ENCODE data around the gene PIANP.

Gene PIANP

DNA sequence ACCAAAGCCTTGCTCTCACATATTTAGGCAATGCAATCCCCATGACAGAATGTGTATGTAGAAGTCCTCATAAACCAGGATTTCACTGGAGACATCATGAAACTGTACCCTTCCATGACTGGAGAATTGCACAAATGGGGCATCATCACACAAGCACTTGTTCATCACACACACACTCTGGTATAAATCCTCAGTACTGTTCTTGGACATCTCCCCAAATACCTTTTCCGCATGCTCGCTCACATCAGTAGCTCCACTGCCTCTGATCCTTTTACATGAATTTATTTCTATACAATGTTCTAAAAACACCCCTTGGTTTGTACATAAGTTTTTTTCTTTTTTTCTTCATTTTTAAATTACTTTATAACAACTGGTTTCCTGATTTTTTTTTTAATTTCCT lies 34.4 kb downstream of the PIANP start:
- Histone ChIP-seq H3K36me3 (ENCODE audit: control insufficient read depth, insufficient read depth, low read length) (peaks cover 52% of the 10 kb centered on the region), H3K9me3 (ENCODE audit: control insufficient read depth, low read length) (no peaks in the 10 kb centered on the region), H3K4me3 (ENCODE audit: extremely low read depth, insufficient read depth, low read length, poor library complexity, severe bottlenecking) (no peak overlapping the region), H3K27ac (ENCODE audit: low read depth, low read length, severe bottlenecking) (no peak overlapping the region), H3K4me1 (ENCODE audit: control insufficient read depth, insufficient read depth, low read length, poor library complexity, severe bottlenecking) (peaks cover 6% of the 10 kb centered on the region)
- WGBS, 2 experiments (ENCODE audit: insufficient coverage in 2 of 2), result 100% methylated on average over 2 of the region's 2 CpGs

GRCh38 chr12:6664902-6665301 lies 35.7 kb downstream of the PIANP start:
- Histone ChIP-seq H3K9me3 (ENCODE audit: control insufficient read depth, low read length) (no peaks in the 10 kb centered on the region), H3K4me1 (ENCODE audit: control insufficient read depth, insufficient read depth, low read length, poor library complexity, severe bottlenecking) (peaks cover 6% of the 10 kb centered on the region), H3K27ac (ENCODE audit: low read depth, low read length, severe bottlenecking) (no peak overlapping the region), H3K36me3 (ENCODE audit: control insufficient read depth, insufficient read depth, low read length) (peaks cover 39% of the 10 kb centered on the region), H3K4me3 (ENCODE audit: extremely low read depth, insufficient read depth, low read length, poor library complexity, severe bottlenecking) (no peak overlapping the region)
- WGBS, 2 experiments (ENCODE audit: insufficient coverage in 2 of 2), result 100% methylated on average over 1 of the region's 2 CpGs

GRCh38 chr12:6662906-6663742 lies 37.5 kb downstream of the PIANP start, which contains the start of gene ING4:
Gene ING4, minus strand, starts transcription at chr12:6663119. Its CDS starts 18 bp downstream, at chr12:6663101.
- 0% methylated on average over 26 to 33 of the region's 37 CpGs for WGBS, 2 experiments (ENCODE audit: insufficient coverage in 2 of 2)

DNA sequence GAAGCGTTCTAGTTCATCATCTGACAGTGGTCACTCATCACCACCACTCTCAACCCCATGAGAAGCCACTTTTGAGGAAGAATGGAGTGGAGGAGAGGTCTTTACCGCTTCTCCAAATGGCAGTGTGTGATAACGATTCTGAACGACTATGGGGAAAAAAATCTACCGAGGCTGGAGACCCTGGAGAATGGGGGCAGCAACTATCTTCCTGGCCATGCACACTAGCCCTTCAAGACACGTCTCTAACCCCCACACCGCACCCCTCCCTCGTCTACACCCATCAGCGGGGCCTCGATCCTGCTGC lies 38.1 kb downstream of the PIANP start:
- H3K9me3 ChIP-seq (ENCODE audit: control insufficient read depth, low read length), result no peaks in the 10 kb centered on the region
- 0% methylated on average over 4 to 9 of the region's 10 CpGs for WGBS, 2 experiments (ENCODE audit: insufficient coverage in 2 of 2)
- H3K4me3 ChIP-seq (ENCODE audit: extremely low read depth, insufficient read depth, low read length, poor library complexity, severe bottlenecking), result peak overlapping the region; percentile 92
- peaks cover 26% of the 10 kb centered on the region for H3K36me3 ChIP-seq (ENCODE audit: control insufficient read depth, insufficient read depth, low read length)
- H3K27ac ChIP-seq (ENCODE audit: low read depth, low read length, severe bottlenecking), result peak overlapping the region; percentile 94
- H3K4me1 ChIP-seq (ENCODE audit: control insufficient read depth, insufficient read depth, low read length, poor library complexity, severe bottlenecking), result peaks cover 6% of the 10 kb centered on the region

More at GRCh38 chr12:6662906-6663742, 37.5 kb downstream of the PIANP start, which contains the start of gene ING4:
- Histone ChIP-seq H3K4me1 (ENCODE audit: control insufficient read depth, insufficient read depth, low read length, poor library complexity, severe bottlenecking) (peaks cover 6% of the 10 kb centered on the region), H3K27ac (ENCODE audit: low read depth, low read length, severe bottlenecking) (peak within 1 kb of the TSS; percentile 94), H3K9me3 (ENCODE audit: control insufficient read depth, low read length) (no peaks in the 10 kb centered on the region), H3K36me3 (ENCODE audit: control insufficient read depth, insufficient read depth, low read length) (peaks cover 31% of the 10 kb centered on the region), H3K4me3 (ENCODE audit: extremely low read depth, insufficient read depth, low read length, poor library complexity, severe bottlenecking) (peak within 1 kb of the TSS; percentile 92)

GRCh38 chr12:6653987-6654386 lies 46.6 kb downstream of the PIANP start:
- Histone ChIP-seq H3K36me3 (ENCODE audit: control insufficient read depth, insufficient read depth, low read length) (peaks cover 73% of the 10 kb centered on the region), H3K27ac (ENCODE audit: low read depth, low read length, severe bottlenecking) (no peak overlapping the region), H3K4me3 (ENCODE audit: extremely low read depth, insufficient read depth, low read length, poor library complexity, severe bottlenecking) (no peak overlapping the region), H3K9me3 (ENCODE audit: control insufficient read depth, low read length) (no peaks in the 10 kb centered on the region), H3K4me1 (ENCODE audit: control insufficient read depth, insufficient read depth, low read length, poor library complexity, severe bottlenecking) (no peaks in the 10 kb centered on the region)
- WGBS, 2 experiments (ENCODE audit: insufficient coverage in 2 of 2), result 88 to 89% methylated on average over 4 to 5 of the region's 5 CpGs

DNA sequence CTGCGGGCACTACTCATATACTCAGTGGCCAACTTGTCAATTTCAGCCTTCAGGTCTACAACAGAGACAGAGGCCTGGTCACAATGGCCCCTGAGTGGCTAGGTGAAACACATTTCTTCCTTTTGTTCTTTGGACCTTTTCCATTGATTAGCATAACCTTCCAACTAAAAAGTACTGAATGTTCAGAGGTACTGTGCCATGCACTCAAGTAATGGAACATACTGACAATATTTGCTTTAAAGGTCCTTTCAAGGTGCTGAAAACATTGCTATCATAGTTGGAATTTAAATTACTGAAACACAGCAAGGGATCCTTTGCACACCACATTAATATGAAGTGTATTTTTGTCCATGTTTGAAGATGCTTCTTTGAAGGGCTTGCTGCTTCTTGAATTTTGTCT lies 47.3 kb downstream of the PIANP start:
- no peaks in the 10 kb centered on the region for H3K9me3 ChIP-seq (ENCODE audit: control insufficient read depth, low read length)
- H3K4me3 ChIP-seq (ENCODE audit: extremely low read depth, insufficient read depth, low read length, poor library complexity, severe bottlenecking), result no peak overlapping the region
- 90 to 100% methylated on average over 1 of the region's 1 CpG for WGBS, 2 experiments (ENCODE audit: insufficient coverage in 2 of 2)
- no peak overlapping the region for H3K27ac ChIP-seq (ENCODE audit: low read depth, low read length, severe bottlenecking)
- no peaks in the 10 kb centered on the region for H3K4me1 ChIP-seq (ENCODE audit: control insufficient read depth, insufficient read depth, low read length, poor library complexity, severe bottlenecking)
- peaks cover 72% of the 10 kb centered on the region for H3K36me3 ChIP-seq (ENCODE audit: control insufficient read depth, insufficient read depth, low read length)

- 93 to 97% methylated on average over 8 to 11 of the region's 12 CpGs for WGBS, 2 experiments (ENCODE audit: insufficient coverage in 2 of 2)
- no peak overlapping the region for H3K27ac ChIP-seq (ENCODE audit: low read depth, low read length, severe bottlenecking)
- H3K4me3 ChIP-seq (ENCODE audit: extremely low read depth, insufficient read depth, low read length, poor library complexity, severe bottlenecking), result no peak overlapping the region
- peaks cover 75% of the 10 kb centered on the region for H3K36me3 ChIP-seq (ENCODE audit: control insufficient read depth, insufficient read depth, low read length)
- H3K9me3 ChIP-seq (ENCODE audit: control insufficient read depth, low read length), result no peaks in the 10 kb centered on the region
- no peaks in the 10 kb centered on the region for H3K4me1 ChIP-seq (ENCODE audit: control insufficient read depth, insufficient read depth, low read length, poor library complexity, severe bottlenecking)
Observed at GRCh38 chr12:6652391-6652790, 48.2 kb downstream of the PIANP start.

- 100% methylated on average over 1 of the region's 8 CpGs for WGBS, 2 experiments (ENCODE audit: insufficient coverage in 2 of 2)
- Histone ChIP-seq H3K9me3 (ENCODE audit: control insufficient read depth, low read length) (no peaks in the 10 kb centered on the region), H3K27ac (ENCODE audit: low read depth, low read length, severe bottlenecking) (no peak overlapping the region), H3K36me3 (ENCODE audit: control insufficient read depth, insufficient read depth, low read length) (peaks cover 65% of the 10 kb centered on the region), H3K4me3 (ENCODE audit: extremely low read depth, insufficient read depth, low read length, poor library complexity, severe bottlenecking) (no peak overlapping the region), H3K4me1 (ENCODE audit: control insufficient read depth, insufficient read depth, low read length, poor library complexity, severe bottlenecking) (no peaks in the 10 kb centered on the region)
Observed at GRCh38 chr12:6650832-6651231, 49.8 kb downstream of the PIANP start.

- WGBS, 2 experiments (ENCODE audit: insufficient coverage in 2 of 2), result 36 to 46% methylated on average over 35 to 37 of the region's 38 CpGs
- Histone ChIP-seq H3K4me1 (ENCODE audit: control insufficient read depth, insufficient read depth, low read length, poor library complexity, severe bottlenecking) (no peaks in the 10 kb centered on the region), H3K4me3 (ENCODE audit: extremely low read depth, insufficient read depth, low read length, poor library complexity, severe bottlenecking) (peak within 1 kb of the TSS; percentile 5), H3K36me3 (ENCODE audit: control insufficient read depth, insufficient read depth, low read length) (peaks cover 34% of the 10 kb centered on the region), H3K27ac (ENCODE audit: low read depth, low read length, severe bottlenecking) (no peak within 1 kb of the TSS), H3K9me3 (ENCODE audit: control insufficient read depth, low read length) (peaks cover 5% of the 10 kb centered on the region)
Observed at GRCh38 chr12:6647083-6647604, 53.5 kb downstream of the PIANP start, which contains the start of gene ACRBP. Gene ACRBP, minus strand, starts transcription at chr12:6647432. Its CDS starts 66 bp downstream, at chr12:6647366.

DNA sequence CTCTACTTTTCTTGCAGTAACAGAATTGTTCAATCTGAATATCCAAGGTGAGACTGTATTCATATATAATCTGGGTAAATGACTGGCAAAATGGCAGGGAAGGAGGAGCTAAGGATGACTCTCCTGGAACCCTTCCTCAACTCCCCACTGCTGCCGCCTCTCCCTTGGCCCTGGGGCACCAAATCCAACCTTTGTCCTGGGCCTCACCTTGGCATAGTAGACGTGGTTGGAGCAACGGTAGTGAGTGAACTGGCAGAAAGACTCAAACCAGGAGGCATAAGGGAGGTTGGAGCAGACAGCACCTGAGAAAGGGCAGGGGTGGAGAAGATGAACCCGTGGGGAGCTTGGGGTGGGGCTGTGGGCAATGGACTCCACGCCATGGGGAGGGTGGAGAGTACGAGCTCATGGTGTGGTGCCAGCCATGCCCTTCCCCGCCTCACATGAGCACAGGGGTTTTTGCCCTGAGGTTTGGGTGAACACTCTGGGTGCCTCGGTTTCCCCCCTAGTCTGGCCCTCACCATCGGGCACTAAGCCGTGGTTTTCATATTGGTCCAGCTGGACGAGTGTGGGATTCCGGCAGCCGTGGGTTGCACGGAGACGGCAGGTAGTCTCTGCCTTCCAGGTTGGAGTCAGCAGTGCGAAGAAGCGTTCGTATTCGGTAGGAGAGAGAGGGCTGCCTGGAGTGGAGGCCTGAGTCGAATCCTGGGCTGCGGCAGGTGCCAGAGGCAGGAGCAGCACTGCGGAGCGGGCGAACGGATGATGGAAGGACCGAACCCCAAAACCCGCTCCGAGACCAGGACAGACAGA lies 54.1 kb downstream of the PIANP start:
- Histone ChIP-seq H3K9me3 (ENCODE audit: control insufficient read depth, low read length) (peaks cover 5% of the 10 kb centered on the region), H3K4me1 (ENCODE audit: control insufficient read depth, insufficient read depth, low read length, poor library complexity, severe bottlenecking) (no peaks in the 10 kb centered on the region), H3K36me3 (ENCODE audit: control insufficient read depth, insufficient read depth, low read length) (peaks cover 31% of the 10 kb centered on the region), H3K27ac (ENCODE audit: low read depth, low read length, severe bottlenecking) (no peak overlapping the region), H3K4me3 (ENCODE audit: extremely low read depth, insufficient read depth, low read length, poor library complexity, severe bottlenecking) (no peak overlapping the region)
- WGBS, 2 experiments (ENCODE audit: insufficient coverage in 2 of 2), result 89 to 96% methylated on average over 18 to 27 of the region's 28 CpGs
